Peyer's patch (tissue), 4 donors: ENCODE data around the gene GAS7.

ENCODE experiments used
- CTCF ChIP-seq, 6 experiments: fragments of 450-650 bp in 4 of 6; fragments of 200-600 bp in 2 of 6; sonication (generic) in 1 of 6; IDR thresholded peaks; one replicate each; pipeline ENCODE4 v1.5.1; 2017 to 2019; ENCODE audit warnings: antibody characterized with exemption in 6 of 6, mild to moderate bottlenecking in 3 of 6, moderate library complexity in 1 of 6
- POLR2A ChIP-seq, 2 donors: fragments of 450-650 bp; IDR thresholded peaks; one replicate each; pipeline ENCODE4 v1.5.1; 2017; ENCODE audit warnings: antibody characterized with exemption in 2 of 2, mild to moderate bottlenecking in 2 of 2, moderate library complexity in 2 of 2

GRCh38 chr17:10061111-10061845 lies 137.1 kb downstream of the GAS7 start:
- TF ChIP-seq CTCF (IDR thresholded peaks at IDR 0.05): no peak
- no peak for TF ChIP-seq POLR2A (IDR thresholded peaks at IDR 0.05)
